Fibroblast of skin of abdomen (primary cell): ENCODE results near the gene PSMA8.
A peak's percentile ranks its signal among the peaks of the same experiment; 100 is the strongest.
"Not testable (repeated sequence)": the region's sequence is repeated elsewhere in the genome, so short reads cannot be mapped to it uniquely, and the experiment has no call there.

Experiments used
- DNase-seq: peaks from one replicate; pipeline ENCODE4 v3.0.0-alpha.2; 2013

The PSMA8 gene

GRCh38 chr18:26176134-26176533 lies 42.5 kb downstream of the PSMA8 start:
- no peak for DNase-seq

DNA sequence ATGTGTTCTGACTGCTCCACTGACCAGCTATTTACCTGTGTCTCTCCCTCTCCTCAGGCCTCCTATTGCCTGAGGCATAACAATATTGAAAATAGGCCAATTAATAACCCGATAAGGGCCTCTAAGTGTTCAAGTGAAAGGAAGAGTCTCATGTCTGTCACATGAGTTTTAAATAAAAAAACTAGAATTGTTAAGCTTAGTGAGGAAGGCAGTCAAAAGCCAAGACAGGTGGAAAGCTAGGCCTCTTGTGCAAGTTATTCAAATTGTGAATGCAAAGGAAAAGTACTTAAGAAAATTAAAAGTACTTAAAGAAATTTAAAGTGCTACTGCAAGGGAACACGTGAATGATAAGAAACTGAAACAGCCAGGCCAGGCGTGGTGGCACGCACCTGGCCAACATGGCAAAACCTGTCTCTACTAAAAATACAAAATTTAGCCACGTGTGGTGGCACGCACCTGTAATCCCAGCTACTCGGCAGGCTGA lies 47.7 kb downstream of the PSMA8 start:
- no peak for DNase-seq

- no peak for DNase-seq
Measured at GRCh38 chr18:26183395-26184112, 49.9 kb downstream of the PSMA8 start.

DNA sequence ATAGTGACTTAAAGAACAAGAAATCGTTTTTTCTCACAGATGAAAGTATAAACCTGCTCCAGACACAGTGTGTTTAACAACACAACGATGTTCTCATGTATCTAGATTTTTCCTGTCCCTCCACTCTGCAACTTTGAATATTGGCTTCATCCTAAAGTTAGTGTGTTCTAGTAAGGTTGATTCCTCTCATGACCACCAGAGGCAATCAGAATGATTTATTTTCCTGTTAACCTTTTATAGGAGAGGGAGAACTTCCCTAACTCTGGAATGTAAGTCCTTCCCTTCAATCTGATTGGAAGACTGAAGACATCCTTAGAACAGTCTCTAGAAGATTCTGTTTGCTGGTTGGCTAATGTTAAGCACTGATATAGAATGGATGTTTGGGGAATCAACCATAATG lies 51.6 kb downstream of the PSMA8 start:
- no peak for DNase-seq

GRCh38 chr18:26190506-26190905 lies 56.8 kb downstream of the PSMA8 start:
- no peak for DNase-seq

DNA sequence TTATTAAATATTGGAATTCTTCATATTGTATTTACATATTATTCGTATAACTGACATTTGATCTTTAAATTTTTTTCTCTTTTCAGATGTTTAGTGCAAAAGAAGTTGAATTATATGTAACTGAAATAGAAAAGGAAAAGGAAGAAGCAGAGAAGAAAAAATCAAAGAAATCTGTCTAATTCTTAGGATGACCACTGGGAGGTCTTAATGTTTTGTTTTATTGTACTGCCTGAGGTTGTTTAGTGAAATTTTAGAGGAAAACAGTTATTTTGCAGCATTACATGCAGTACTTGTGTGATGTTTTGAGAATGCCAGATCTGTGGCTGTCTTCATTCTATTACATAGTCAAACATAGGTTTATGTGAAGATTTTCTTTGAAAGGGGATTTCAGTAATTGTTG lies 58.6 kb downstream of the PSMA8 start:
- DNase-seq = no peak

DNA sequence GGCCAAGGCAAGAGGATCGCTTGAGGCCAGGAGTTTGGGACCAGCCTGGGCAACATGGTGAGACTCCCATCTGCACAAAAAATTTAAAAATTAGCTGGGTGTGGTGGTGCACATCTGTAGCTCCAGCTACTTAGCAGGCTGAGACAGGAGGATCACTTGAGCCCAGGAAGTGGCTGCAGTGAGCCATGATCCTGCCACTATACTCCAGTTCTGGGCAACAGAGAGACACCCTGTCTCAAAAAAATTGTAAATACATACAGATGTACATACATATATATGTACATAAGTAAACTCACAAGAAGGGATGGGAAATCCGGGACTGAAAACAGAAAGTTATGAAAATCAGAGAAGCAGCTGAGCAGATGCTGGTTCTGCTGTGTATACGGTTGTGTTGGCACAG lies 62.9 kb downstream of the PSMA8 start:
- no peak for DNase-seq

DNA sequence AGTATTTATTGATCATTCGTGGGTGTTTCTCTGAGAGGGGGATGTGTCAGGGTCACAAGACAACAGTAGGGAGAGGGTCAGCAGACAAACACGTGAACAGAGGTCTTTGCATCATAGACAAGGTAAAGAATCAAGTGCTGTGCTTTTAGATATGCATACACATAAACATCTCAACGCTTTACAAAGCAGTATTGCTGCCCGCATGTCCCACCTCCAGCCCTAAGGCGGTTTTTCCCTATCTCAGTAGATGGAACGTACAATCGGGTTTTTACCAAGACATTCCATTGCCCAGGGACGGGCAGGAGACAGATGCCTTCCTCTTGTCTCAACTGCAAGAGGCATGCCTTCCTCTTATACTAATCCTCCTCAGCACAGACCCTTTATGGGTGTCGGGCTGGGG lies 68.3 kb downstream of the PSMA8 start:
- not testable (repeated sequence) for DNase-seq

DNA sequence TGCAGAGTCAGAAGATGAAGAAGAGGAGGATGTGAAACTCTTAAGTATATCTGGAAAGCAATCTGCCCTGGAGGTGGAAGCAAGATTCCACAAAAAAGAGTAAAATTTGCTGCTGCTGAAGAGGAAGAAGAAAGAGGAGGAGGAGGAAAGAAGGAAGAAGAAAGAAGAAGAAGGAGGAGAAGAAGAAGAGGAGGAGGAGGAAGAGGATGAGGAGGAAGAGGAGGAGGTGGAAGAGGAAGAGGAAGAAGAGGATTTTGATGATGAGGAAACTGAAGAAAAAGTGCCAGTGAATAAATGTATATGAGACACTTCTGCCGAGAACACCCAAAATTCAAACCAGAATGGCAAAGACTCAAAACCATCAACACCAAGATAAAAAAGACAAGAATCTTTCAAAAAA lies 71.6 kb downstream of the PSMA8 start:
- DNase-seq = no peak

- no peak for DNase-seq
Measured at GRCh38 chr18:26206488-26206887, 72.8 kb downstream of the PSMA8 start.

DNA sequence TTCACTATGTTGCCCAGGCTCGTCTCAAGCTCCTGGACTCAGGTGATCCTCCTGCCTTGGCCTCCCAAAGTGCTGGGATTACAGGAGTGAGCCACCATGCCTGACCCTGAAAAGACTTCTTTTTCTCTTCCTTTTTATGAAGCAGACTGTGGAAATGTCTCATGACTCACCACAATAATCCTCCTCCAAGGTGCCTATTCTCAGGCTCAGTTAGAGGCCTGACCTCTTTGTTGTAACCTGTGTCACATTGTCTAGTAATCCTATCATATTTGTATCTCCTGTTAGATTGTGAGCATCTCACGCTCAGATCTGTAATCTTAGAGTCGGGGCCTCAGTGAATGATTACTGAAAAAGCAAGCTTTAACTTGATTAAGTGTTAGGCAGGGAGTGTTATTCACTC lies 74.3 kb downstream of the PSMA8 start:
- DNase-seq = no peak

DNA sequence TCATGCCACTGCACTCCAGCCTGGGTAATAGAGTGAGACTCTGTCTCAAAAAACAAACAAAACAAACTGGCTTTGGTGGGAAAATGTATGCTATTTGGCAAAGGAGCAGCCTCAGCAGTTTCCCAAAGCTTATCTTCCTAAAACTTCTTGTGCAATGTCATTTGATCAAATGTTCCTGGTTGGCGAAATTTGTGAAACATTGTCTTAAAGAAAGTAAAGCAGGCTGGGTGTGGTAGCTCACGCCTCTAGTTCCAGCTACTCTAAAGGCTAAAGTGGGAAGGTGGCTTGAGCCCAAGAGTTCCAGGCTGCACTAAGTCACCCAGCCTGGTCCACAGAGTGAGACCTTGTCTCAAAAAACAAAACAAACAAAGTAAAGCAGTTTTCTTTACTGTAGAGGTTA lies 75.3 kb downstream of the PSMA8 start:
- no peak for DNase-seq

- no peak for DNase-seq
Measured at GRCh38 chr18:26210147-26210546, 76.5 kb downstream of the PSMA8 start.

DNA sequence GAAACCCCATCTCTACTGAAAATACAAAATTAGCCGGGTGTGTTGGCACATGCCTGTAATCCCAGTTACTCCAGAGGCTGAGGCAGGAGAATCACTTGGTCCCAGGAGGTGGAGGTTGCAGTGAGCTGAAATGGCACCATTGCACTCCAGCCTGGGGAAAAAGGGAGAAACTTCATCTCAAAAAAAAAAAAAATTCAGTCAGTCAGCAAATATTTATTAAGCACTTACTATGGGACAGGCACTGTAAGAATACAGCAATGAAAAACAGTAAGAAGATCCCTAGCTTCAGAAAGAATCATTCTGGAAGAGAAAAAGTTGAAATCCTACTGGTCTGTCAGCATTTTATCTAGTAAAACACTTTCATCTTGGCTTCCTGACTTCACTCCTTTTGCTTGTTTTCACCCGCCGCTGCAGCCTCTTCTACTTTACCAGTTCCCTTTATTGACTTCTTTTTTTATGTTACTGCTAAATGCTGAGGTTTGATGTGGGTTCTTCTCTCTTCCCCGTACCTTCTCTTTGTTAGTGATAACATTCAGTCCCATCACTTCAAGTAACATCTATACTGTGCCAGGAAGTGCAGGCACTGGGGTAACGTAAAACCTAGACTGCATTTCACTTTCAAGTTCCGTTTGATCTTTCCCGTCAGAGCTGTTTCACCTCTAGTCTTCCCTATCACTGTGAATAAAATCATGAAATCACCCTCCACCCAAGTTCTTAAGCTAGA lies 81.7 kb downstream of the PSMA8 start:
- DNase-seq = no peak

DNA sequence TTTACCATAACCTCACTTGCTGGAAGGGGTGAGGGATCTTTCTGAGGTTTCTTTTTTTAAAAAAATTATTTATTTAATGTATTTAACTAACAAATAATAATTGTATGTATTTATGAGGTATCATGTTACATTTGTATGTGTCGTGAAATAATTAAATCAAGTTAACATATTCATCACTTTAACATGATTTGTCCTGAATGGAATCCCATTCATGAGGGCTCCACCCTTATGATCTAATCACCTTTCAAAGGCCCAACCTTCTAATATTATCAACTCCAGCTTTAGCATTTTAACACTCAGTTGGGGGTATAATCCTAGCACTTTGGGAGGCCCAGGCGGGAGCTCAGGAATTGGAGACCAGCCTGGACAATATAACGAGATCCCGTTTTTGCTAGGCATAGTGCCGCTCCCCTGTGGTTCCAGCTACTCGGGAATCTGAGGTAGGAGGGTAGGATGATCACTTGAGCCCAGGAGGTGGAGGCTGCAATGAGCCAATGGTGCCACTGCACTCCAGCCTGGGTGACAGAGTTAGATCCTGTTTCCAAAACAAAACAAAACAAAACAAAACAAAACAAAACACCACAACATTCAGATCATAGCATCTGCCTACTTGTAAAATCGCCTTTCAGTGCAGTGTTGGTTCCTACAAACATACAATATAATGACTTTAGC lies 91.5 kb downstream of the PSMA8 start:
- no peak for DNase-seq

DNA sequence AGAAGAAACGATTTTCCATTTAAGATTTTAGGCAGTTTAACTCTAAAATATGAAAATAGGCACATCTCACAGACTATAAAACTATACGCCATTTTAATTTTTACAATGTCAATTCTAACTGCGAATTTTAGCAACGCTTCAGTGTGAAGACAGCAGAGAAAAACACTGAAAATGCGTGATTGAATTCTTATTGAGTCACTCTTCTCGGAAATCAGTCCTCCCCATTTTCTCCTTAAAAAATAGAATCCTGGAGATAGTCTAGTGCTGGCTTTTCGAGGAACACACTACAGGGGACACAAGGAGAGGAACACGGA lies 92.2 kb downstream of the PSMA8 start:
- no peak for DNase-seq

- peak; percentile 93 for DNase-seq
Measured at GRCh38 chr18:26226229-26227050, 92.8 kb downstream of the PSMA8 start, which contains the start of gene TAF4B. Gene TAF4B, plus strand, starts transcription at chr18:26226445. Its CDS starts 489 bp downstream, at chr18:26226934.

DNA sequence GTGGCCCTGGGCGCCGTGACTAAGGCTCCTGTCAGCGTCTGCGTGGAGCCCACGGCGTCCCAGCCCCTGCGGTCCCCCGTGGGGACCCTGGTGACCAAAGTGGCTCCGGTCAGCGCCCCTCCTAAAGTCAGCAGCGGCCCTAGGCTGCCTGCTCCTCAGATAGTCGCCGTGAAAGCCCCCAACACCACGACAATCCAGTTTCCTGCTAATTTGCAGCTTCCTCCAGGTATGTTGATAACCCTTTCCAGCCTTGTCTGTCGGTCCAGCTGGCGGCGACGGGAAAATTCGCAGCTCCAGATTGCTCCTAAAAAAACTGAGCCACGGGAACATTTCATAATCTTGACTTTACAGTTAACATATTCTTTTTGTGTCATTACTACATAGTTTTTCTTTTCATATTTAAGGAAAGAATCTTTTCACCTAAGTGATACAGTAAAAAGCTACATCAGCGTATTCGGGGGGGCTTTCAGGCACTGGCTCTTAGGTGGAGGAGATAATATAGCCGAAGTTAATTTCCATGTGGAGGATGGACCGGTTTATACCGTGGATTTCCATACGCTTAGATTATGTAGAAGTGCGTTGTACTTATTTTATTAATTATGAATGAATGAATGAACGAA lies 93.5 kb downstream of the PSMA8 start:
- no peak for DNase-seq

- DNase-seq = no peak
Measured at GRCh38 chr18:26228562-26229260, 95.0 kb downstream of the PSMA8 start.

GRCh38 chr18:26230497-26230896 lies 96.8 kb downstream of the PSMA8 start:
- DNase-seq = no peak

- no peak for DNase-seq
Measured at GRCh38 chr18:26233208-26233607, 99.5 kb downstream of the PSMA8 start.

- not testable (repeated sequence) for DNase-seq
Measured at GRCh38 chr18:26237363-26237762, 103.7 kb downstream of the PSMA8 start.
